ENCODE data around the gene BLOC1S5.
"Not testable (repeated sequence)": the region's sequence is repeated elsewhere in the genome, so short reads cannot be mapped to it uniquely, and the experiment has no call there.

Gene BLOC1S5

DNA sequence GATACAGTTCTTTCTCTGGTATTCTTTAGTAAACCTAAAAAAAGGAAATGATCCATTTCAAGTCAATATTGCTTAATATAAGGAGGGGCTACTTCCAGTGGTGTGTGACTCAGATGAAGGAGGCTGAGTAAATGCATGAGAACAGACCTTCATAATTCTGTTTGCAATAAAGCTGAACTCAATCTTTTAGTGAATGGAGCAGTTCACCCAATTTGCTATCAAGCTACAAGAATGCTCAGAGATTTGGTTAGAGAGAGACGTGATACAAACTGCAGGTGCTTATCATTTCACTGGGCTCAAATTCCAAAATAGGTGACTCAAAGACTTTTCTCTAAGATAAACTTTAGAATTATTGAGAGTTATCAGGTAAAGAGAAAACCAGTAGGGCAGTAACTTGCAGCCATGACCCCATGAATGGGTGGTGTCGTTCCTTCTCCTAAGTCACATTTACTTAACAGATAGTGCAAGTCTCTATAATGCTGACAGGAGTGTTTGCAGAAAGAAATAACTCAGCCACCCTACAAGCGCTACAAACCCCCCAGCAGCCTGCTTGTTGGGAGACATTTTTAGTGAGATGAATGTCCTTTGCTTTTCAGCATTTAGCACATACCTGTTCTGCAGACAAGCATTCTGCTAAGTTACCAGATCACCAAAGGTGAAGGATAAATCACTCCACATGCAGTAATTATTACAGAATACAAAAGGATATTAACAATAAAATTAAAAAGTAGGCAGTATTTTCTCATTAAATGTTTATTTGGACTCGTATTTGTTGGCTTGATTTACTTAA is 16.4 kb upstream of the BLOC1S5 start:
- no peak for FAIRE-seq

DNA sequence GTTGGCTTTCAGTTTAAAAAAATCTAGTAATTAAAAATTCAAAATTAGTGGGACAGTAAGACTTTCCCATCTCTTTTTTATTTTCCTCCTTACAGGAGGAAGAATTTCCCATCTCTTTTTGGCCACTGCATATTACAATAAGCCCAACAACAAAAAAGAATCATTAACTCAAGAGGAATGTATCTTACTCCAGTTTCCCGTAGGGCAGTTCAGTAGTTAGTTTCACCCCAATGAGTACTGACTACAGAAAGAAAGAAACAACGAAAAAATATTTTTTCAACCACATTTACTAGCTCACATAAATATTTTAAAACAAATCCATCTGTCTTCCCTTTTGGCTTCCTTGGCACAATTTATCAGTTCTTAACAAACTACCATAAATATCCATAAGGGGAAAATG is 14.9 kb upstream of the BLOC1S5 start:
- no peak for FAIRE-seq

DNA sequence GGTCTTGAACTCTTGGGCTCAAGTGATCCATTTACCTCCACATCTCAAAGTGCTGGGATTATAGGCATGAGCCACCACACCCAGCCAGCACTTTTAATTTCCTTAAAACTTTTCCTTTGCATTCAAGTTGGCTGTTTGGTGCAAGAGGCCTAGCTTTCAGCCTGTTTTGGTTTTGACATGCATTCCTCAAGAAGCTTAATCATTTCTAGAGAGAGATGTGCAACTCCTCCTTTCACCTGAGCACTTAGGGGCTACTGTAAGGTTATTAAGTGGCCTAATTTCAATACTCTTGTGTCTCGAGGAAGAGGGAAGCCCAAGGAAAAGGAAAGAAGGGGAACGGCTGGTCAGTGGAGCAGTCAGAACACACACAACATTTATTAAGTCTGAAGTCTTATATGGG is 13.8 kb upstream of the BLOC1S5 start:
- FAIRE-seq = no peak

GRCh38 chr6:8075704-8076103 is 11.5 kb upstream of the BLOC1S5 start:
- no peak for FAIRE-seq

- FAIRE-seq = no peak
These were observed 11.0 kb upstream of the BLOC1S5 start for GRCh38 chr6:8075185-8075584.

GRCh38 chr6:8074213-8074612 is 10.0 kb upstream of the BLOC1S5 start:
- no peak for FAIRE-seq

- FAIRE-seq = no peak
These were observed 9.6 kb upstream of the BLOC1S5 start for GRCh38 chr6:8073758-8074157.

DNA sequence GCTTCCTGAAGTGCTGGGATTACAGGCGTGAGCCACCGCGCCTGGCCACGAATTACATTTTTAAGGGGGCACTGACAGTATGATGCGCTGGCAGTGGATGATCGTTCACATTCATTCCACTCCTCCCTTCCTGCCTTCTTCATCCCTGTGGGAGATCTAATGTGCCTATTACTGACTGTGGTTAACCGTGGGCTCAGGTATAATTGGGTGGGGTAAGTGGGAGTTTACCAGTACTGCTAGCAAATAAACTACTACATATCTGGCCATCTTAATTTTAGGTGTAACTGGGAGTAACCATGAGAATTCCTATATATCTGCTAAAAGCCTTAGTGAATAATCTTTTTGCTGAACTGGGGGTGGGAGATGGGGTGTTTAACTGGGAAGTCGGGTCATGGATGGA is 6.5 kb upstream of the BLOC1S5 start:
- FAIRE-seq = no peak

DNA sequence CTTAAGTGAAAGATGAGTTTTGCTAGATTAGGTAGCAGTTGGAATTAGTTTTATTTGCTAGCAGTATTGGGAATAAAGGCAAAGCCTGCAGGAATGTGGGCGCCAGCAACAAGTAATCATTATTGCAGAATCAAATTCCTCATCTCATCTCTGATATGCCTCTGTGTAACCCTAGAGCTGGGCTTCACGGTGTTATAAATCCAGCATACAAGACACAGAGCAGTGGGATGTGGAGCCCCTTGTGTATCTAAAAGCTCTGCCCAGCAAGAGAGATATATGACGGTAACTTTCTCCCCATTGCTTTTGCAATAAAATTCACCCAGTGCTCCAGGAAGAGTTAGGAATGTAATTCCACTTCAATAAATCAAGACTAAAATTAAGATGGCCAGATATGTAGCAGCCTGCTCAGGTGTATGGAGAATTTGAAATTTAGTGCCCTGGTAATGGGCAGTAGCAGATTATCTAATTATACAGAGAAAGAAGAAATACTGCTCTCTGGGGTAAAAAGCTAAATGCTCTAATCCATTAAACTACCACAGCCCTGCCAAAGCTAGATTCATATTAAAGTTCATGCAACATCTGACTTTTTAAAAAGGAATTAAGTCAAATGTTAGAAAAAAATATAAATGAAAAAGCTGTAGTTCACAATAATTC is 5.6 kb upstream of the BLOC1S5 start:
- FAIRE-seq = no peak

GRCh38 chr6:8069151-8069550 is 5.0 kb upstream of the BLOC1S5 start:
- FAIRE-seq = no peak

- no peak for FAIRE-seq
These were observed 1.9 kb upstream of the BLOC1S5 start for GRCh38 chr6:8066108-8066507.

DNA sequence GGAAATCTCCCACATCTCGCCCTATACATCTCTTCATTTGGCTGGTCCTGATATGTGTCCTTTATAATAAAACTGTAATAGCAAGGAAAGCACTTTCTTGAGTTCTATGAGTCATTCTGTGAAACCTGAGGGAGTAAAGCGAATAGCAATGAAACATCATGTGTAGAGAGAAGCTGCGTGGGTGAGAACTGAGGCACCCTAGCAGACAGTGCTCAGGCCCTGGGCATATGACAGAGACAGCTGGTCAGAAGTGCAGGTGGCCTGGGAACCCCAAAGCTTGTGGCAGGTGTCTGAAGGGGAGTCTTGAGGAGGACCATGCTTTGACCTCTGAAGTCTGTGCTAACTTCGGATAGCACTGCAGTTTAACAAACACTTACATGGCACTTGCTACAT is 1.3 kb upstream of the BLOC1S5 start:
- FAIRE-seq = no peak

DNA sequence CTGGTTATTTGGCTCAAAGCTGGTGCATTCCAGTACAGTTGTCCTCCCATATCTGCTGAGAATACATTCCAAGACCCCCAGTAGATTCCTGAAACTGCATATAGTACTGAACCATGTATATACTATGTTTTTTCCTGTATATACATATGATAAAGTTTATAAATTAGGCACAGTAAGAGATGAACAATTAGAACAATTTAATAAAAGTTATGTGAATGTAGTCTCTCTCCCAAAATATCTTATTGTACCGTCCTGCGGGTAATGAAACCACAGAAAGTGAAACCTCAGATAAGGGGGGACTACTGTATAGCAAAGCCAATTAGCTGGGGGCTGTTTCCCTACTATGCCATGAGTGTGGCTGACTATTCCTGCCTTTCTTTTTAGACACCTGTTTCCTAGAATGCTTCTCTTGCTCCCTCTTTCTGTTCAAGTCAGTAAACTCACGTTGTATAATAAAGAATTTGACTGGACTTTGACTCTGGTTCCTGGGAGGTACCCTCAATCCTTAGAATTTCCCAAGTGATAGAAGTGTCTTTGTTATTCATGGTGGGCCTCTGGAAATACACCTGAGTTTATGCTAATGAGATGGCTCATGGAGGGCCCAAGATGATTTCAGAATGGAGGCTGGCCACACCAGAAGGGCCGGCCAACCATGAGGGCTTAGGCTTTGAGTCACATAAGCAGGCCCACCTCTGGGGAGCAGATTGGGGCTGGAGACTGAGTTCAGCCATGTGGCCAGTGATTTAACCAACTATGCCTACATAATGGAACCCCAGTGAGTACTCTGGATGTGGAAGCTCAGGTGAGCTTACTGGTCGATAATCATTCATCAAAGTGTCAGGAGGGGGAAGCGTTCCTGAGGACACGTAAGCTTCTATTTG is 689 bp upstream of the BLOC1S5 start:
- no peak for FAIRE-seq

GRCh38 chr6:8061736-8062135 is 2.5 kb downstream of the BLOC1S5 start:
- FAIRE-seq = no peak

GRCh38 chr6:8060346-8060745 is 3.8 kb downstream of the BLOC1S5 start:
- no peak for FAIRE-seq

- no peak for FAIRE-seq
These were observed 5.1 kb downstream of the BLOC1S5 start for GRCh38 chr6:8059129-8059528.

DNA sequence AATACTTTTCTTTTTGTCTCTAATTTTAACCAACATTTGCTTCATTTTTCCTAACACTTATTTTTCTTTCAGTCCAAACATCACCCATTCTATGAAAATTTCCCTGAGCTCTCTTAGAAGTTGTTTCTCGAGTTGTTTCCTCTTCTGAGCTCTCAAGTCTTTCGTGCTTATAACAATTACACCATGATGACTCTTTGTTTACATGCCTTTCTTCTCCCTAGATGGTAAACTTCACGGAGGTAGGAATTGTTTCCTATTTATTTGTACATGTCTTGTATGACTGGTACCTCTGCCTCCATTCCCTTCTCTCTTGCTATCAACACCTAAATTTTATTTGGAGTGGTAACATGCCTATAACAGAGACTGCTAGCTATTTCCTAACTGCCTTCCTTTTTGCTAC is 6.4 kb downstream of the BLOC1S5 start:
- no peak for FAIRE-seq

DNA sequence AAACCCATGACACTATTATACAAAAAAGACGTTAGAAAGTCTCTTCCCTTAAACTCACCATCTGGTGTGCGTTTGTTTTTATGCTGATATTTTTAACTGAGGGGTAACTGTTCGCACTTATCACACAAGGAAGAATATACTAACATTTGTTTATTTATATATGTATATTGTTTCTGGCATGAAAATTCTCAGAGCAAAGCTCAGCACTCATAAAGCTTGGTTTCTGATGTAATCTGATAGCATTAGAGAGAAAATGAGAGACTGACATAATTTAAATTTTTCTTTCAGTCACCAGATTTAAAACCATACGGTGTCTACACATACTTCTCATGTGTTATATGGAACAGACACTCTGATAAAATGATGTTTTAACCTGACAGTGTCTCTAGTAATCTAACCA is 6.9 kb downstream of the BLOC1S5 start:
- no peak for FAIRE-seq

- FAIRE-seq = no peak
These were observed 9.9 kb downstream of the BLOC1S5 start for GRCh38 chr6:8054276-8054675.

GRCh38 chr6:8047541-8048292 is 16.5 kb downstream of the BLOC1S5 start:
- no peak for FAIRE-seq

DNA sequence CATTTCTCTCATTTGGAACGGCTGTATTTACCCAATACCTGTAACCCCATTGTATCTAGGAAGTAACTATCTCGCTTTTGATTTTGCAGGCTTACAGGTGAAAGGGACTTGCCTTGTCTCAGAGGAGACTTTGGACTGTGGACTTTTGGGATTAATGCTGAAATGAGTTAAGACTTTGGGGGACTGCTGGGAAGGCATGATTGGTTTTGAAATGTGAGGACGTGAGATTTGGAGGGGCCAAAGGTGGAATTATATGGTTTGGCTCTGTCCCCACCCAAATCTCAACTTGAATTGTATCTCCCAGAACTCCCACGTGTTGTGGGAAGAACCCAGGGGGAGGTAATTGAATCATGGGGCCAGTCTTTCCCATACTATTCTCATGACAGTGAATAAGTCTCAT is 18.4 kb downstream of the BLOC1S5 start:
- FAIRE-seq = not testable (repeated sequence)

DNA sequence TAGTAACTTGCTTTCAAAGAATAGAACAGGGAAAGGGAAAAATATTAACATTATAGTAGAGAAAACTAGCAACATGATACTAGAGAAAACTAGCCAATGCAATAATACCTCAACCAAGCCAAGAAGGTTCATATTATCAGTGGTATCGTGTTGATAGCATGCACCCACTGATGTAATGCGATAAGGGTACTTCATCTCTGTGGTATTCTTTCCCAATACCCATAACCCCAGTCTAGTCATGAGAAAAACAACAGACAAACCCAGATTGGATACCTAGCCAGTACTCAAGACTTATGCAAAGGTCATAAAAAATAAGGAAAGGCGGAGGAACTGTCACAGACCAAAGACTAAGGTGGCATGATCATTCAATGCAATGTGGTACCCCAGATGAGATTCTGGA is 21.0 kb downstream of the BLOC1S5 start:
- no peak for FAIRE-seq

Data from islet of Langerhans (tissue), 1 donor.